A673 (cell line): Measurements from ENCODE around the gene STYXL2.

Experiments
- EZH2 ChIP-seq: fragments of 200-600 bp; sonication (generic); IDR thresholded peaks from 2 replicates; pipeline ENCODE4 v1.6.1; 2017; ENCODE audit warnings: borderline replicate concordance, low read depth, mild to moderate bottlenecking, mixed read lengths, antibody characterized with exemption, low read length; ENCODE audit not compliant: poor library complexity, severe bottlenecking
- TF ChIP-seq, protein P1 (sequence below): fragments of 300-800, 200-600 bp; sonication (generic); conservative IDR thresholded peaks from 2 replicates; pipeline ENCODE4 v1.5.1; 2017; ENCODE audit warnings: low read depth, mild to moderate bottlenecking, antibody characterized with exemption, low read length, moderate library complexity, mixed read lengths

DNA sequence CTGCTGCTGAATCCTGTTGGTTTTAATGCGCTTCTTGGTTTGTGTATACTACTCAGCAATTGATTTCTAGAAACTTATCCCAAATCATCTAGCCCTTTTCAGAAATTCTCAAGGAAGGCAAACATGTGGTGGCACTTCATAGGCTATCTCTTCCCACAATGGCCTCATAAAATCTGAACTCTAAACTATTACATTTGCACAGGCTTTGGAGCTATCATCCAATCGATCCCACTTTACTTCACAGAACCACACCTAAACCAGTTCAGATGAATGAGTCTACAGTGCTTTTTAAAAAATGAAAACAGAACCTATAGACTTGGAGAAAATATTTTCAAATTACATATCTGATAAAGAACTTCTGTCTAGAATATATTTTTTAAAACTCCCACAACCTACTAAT lies 6.9 kb downstream of the STYXL2 start:
- TF ChIP-seq, protein P1, sequence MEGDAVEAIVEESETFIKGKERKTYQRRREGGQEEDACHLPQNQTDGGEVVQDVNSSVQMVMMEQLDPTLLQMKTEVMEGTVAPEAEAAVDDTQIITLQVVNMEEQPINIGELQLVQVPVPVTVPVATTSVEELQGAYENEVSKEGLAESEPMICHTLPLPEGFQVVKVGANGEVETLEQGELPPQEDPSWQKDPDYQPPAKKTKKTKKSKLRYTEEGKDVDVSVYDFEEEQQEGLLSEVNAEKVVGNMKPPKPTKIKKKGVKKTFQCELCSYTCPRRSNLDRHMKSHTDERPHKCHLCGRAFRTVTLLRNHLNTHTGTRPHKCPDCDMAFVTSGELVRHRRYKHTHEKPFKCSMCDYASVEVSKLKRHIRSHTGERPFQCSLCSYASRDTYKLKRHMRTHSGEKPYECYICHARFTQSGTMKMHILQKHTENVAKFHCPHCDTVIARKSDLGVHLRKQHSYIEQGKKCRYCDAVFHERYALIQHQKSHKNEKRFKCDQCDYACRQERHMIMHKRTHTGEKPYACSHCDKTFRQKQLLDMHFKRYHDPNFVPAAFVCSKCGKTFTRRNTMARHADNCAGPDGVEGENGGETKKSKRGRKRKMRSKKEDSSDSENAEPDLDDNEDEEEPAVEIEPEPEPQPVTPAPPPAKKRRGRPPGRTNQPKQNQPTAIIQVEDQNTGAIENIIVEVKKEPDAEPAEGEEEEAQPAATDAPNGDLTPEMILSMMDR: no peak
- no peak for TF ChIP-seq EZH2
